ENCODE data around the gene EEA1.

DNA sequence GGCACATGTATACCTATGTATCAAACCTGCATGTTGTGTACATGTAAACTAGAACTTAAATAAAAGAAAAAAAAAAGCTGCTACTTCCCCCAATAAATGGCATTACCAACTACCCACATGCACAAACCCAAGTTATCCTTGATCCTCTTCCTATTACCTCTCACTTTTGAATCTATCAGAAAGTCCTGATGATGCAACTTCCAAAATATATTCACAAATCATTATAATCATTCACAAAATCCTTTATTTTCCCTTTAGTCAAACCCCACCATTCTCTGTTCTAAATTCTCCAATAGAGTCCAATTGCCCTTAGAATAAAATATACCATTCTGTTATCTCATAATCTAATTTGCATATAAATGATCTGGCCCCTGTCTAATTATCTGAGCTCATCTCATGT is 134.3 kb downstream of the EEA1 start:
- TF ChIP-seq, protein P1, sequence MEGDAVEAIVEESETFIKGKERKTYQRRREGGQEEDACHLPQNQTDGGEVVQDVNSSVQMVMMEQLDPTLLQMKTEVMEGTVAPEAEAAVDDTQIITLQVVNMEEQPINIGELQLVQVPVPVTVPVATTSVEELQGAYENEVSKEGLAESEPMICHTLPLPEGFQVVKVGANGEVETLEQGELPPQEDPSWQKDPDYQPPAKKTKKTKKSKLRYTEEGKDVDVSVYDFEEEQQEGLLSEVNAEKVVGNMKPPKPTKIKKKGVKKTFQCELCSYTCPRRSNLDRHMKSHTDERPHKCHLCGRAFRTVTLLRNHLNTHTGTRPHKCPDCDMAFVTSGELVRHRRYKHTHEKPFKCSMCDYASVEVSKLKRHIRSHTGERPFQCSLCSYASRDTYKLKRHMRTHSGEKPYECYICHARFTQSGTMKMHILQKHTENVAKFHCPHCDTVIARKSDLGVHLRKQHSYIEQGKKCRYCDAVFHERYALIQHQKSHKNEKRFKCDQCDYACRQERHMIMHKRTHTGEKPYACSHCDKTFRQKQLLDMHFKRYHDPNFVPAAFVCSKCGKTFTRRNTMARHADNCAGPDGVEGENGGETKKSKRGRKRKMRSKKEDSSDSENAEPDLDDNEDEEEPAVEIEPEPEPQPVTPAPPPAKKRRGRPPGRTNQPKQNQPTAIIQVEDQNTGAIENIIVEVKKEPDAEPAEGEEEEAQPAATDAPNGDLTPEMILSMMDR (IDR thresholded peaks at IDR 0.05; ENCODE audit: low read length) = no peak
- TF ChIP-seq EZH2 (IDR thresholded peaks at IDR 0.05; ENCODE audit: borderline replicate concordance, low read length) = no peak
